GM19324 (cell line): ENCODE measurements around the gene DBF4B.

Experiments
- ATAC-seq: cut with Tn5 transposase; IDR thresholded peaks from one replicate; pipeline ENCODE4 v1.9.1; 2021; ENCODE audit warnings: mild to moderate bottlenecking, moderate library complexity; ENCODE audit not compliant: unreplicated experiment, low FRiP score

DBF4B gene

GRCh38 chr17:44795421-44795820, 87.0 kb downstream of the DBF4B start:
- ATAC-seq: no peak

GRCh38 chr17:44795928-44796327, 87.5 kb downstream of the DBF4B start:
- no peak for ATAC-seq

- no peak for ATAC-seq
These were observed 88.3 kb downstream of the DBF4B start for GRCh38 chr17:44796731-44797130.

- no peak for ATAC-seq
These were observed 89.3 kb downstream of the DBF4B start for GRCh38 chr17:44797802-44798201.

GRCh38 chr17:44798356-44798755, 89.9 kb downstream of the DBF4B start:
- no peak for ATAC-seq
